DMS 273 (cell line): ENCODE results near the gene ATP2C1.

Experiments
- DNase-seq: peaks from one replicate; lab custom pipeline; 2025; ENCODE audit not compliant: unreplicated experiment; lab: John Stamatoyannopoulos, UW

Gene ATP2C1

DNA sequence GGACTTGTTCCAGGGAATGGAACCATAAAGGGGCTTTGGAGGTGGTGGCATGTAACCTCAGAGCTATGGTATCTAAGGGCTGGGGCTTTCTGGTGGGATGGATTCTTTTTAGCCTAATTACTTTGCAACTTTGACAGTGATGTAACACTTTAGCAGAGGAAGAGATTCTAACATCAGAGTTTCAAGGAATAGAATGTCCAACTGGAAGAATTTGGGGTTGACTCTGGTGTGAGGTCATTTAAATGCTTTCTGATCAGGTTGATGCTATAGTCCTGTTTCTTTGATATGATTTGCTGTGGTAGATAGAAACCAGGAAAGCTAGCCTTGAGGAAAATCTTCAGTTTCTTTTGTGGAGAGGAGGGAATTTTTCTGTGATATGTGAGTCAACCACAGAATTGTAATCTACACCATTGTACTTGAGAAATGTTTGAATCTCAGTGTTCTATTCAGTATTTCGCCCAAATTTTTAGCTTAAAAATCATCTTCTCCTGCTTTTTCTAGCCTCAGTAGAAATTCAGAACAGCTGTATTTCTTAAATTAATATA, 40.0 kb downstream of the ATP2C1 start:
- no peak for DNase-seq

DNA sequence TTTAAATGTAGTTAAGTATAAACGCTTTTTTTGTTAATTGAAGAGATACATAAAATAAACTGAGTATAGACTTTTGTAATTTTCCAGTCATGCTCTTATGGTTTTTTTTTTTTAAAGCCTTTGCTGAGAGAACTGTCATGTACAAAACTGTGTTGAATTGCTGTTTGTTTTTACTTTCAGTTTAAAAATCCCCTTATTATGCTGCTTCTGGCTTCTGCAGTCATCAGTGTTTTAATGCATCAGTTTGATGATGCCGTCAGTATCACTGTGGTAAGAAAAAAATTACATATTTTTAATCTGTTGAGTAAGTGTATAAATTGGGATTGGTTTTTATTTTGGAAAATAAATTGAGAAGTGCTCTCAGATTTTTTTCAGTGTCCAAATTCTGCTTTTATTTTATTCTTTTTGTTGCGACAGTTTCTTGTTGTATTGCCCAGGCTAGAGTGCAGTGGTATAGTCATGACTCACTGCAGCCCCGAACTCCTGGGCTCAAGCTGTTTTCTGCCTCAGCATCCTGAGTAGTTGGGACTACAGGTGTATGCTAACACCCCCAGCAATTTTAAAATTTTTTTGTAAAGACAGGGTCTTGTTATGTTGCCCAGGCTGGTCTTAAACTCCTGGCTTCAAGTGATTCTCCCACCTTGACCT, 40.7 kb downstream of the ATP2C1 start:
- no peak for DNase-seq

DNA sequence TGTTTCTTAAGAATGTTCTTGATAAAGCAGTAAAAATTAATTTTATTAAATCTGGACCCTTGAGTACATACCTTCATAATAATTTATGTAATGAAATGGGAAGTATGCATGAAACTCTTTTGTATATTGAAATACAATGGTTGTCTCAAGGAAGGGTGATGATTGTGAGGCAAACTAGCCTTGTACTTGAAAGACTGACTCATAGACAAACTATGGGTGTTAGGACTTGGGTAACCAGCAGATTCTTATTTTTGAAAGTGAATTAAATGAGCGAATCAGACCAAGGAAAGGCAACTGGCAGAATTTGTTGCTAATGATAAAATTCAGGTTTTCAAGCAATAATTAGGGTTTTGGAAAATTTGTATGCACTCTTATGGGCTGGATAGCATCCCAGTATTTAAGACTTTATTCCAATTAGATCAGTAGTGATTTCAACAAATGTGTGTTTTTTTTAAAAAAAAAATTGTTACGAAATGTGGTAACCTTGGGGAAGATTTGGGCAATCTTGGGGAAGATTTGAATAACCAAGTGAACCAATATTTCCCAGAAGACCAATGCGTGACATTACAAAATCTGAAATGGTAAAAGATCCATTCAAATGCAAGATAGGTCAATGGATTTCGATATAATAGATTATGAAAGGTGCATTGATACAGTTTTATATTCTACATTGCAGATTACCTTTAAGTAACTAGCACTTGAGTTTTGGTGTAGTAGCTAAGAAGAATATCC, 42.0 kb downstream of the ATP2C1 start:
- no peak for DNase-seq

DNA sequence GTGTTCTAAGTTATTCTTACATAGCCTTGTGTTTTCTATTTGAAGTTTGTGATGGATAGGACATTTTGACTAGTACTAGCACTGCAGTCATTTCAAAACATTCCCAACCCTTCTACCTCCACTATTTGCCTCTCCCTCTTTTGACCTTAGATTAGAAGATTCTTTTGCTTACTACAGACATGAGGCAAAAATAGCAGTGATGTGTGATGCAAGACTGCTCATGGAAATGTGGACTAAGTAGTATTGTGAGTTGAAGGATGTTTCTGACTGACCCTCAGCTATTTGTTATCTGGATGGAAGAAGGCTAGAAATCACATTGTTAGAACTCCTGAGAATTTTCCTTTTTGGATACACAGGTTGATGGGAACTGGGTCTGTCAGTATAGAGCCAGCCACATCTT, 45.9 kb downstream of the ATP2C1 start:
- no peak for DNase-seq

DNA sequence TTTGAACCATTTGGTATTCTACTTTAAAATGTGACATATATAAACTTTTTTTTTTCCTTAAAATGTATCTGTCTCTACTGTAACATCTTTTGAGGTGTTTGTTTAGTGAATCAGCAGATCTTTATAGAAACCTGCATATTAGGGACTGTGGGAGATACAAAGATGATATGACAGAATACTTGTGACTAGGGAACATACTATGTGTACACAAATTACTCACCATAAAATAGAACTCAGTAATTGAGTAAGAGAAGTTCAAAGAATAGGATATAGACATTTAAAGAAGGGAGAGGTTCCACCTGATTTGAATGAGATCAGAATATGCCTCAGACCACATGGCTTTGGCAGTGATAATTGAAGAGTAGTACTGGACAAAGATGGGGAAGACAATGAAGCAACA, 47.9 kb downstream of the ATP2C1 start:
- no peak for DNase-seq

DNA sequence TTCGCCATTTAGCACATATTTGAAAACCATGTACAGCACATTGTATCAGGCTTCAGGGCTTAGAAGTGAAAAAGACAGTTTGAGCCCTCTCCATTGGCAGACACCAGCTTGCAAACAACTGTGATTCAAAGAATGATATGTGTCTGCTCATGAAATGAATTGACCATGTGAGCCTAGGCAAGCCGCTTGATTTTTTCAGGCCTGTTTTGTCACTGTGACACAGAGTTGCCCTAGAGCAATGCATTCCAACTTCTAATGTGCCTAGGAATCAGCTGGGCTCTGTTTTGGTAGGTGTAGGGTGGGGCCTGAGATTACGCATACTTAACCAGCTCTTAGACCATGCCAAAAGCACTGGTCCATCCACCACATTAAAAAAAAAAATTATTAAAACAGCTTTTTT, 53.0 kb downstream of the ATP2C1 start:
- DNase-seq = no peak

DNA sequence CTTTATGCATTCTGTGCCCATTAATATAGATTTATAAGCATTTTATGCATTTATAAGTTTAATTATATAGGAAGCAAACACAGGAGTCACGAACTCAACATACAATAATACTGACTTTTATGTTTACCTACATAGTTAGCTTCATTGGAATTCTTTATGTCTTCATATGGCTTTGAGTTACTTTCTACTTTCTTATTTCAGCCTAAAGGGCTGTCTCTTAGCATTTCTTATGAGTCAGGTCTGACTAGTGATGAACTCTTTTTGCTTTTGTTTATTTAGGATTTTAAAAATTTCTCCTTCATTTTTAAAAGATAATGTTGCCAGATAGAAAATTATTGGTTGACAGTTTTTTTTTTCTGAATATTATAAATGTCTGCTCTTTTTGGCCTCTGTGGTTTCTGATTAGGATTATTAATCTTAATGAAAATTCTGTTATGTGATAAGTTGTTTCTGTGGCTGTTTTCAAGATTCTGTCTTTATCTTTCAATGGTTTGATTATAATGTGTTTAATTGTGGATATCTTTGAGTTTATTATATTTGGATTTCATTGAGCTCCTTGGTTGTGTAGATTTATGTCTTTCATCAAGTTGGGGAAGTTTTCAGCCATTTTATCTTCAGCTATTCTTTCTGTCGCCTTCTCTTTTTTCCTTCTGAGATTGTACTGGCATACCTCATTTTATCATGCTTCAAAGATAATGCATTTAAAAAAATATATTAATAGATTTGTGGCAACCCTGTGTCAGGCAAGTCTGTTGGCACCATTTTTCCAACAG, 54.3 kb downstream of the ATP2C1 start:
- no peak for DNase-seq

DNA sequence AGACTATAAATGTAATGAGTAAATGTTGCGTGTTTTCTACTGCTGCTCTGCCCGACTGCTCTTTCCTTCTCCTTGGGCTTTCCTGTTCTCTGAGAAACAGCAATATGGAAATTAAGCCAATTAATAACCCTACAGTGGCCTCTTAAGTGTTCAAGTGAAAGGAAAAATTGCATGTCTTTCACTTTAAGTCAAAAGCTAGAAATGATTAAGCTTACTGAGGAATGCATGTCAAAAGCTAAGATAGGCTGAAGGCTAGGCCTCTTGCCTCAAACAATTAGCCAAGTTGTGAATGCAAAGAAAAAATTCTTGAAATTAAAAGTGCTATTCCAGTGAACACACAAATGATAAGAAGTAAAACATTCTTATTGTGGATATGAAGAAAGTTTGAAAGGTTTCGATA, 55.0 kb downstream of the ATP2C1 start:
- DNase-seq = no peak

DNA sequence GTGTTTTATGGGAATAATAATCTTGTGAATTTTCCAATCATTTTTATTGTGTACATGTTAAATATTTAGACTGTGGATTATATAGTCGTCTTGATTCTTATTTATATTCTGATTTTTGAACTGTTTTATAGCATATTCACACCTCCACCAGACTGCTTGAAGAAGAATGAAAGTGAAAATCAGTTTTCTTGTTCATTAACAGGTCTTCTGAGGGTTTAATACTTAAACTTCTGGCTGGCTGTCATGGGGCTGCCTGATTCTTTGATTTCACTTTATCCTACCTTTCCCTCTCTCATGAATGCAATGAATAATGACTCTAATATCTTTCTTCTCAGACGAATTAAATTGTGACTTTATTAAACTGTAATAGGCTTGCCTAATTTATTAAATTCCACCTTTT, 56.2 kb downstream of the ATP2C1 start:
- no peak for DNase-seq

DNA sequence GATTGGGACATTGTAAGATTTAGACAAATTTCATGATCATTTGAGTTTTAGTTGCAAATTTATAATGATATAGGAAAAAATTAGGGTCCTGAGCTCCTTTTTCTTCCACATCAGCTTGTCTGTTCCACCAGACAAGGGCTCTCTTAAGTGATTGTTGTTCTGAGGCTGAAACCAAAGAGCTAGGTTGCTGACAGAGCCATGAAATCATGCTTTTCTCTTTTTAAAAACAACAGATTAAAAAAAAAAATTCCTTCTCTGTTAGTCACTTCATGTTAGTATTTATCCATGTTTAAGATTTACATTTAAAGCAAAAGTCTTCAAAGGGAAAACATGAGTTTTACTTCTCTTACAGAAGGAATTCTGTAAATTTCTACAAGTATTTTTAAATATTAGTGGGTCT, 56.8 kb downstream of the ATP2C1 start:
- DNase-seq = no peak

DNA sequence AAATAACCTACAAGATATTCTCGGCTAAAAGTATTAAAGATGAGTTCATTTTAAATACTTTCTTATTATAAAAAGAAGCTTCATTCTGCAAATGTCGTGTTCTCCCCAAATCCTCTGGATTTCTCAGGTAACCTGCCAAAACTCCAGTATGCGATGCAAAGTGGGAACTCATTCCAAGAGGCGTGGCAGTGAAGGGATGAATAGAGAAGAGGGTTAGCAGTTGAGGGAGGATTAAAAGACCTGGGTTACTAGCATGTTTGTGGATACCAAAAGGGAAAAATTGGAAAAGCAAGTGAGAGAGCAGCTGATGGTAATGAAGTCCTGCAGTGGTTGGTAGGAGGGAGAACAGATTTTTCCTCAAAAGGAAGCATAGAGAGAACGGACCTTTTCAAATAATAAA, 61.6 kb downstream of the ATP2C1 start:
- DNase-seq = no peak

DNA sequence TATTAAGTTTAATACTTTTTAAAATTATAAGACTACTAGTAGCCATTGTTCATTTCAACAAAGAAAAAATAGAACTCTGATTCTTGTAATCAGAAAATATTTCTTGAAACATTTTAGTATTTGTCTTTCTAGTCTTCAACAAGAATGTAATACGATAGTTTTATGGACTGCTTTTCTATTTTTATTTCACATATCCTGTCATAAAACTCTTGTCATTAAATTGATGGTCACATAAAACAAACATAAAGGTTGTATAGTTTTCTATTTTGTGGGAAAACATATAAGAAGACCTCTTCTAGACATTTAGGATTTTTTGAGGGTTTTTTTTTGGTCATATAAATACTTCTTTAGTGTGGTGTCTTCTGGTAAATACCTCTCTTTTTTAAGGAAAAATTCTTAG, 62.4 kb downstream of the ATP2C1 start:
- DNase-seq = no peak

DNA sequence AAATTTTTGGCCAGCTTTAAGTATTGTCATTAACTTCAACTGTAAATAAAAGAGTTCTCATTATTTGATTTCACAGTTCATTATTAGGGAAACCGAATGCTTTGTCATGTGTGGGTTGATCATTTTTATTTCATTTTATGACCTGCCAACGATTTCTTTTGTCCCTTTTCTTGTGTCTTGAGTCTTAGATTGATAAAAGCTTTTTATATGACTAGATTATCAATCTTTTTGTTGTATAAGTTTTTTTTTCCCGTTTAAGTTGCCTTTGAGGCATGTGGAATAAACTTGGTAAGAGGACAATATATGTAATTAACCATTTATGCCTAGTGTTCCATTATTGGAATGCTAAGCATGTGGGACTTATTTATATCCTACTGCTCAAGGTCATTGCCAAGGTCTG, 62.8 kb downstream of the ATP2C1 start:
- no peak for DNase-seq

DNA sequence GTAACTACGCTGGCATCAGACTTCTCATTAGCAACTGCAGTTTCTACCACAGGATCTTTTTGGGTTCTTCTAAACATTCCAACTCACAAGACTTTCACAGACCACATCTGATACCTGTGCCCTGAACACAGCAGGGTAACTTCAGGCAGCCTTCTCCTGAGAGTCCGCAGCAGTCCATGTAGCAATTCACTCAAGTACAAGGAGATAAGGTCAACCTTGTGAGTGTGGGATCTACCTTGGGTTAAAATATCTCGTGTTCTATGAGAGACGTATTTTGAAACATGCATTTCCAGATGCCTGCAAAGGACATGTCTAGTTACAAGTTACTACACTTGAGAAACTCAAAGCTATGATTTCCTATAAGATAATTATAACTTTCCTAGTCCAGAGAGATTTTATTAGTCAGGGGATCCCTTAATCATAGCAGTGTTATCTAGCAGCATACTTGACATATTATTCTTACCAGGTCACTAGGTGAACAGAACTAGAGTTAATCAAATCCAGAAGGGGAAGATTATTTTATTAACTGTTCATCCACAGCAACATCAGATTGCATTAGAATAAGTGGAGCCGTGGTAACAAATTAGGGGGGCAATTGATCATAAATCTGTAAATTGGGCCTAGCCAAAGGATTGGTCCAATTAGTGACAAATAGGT, 66.4 kb downstream of the ATP2C1 start:
- DNase-seq = no peak

DNA sequence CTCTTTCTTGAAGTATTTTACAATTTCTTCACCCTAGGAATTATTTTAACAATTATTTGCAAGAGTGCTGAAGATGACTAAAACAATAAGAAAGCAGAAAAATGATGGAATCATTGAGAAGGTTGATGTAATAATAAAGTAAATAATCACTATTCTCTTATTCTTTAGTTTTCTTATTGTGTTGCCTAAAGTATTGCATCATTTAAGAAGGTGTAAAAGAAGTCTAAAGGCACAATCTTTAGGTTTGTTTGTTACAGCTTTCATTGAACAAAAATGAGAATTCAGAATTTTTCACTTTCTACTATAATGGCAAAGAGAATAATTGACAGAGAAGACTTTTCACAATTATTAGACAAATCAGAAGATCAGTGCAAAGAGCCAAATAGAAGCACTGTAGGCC, 67.6 kb downstream of the ATP2C1 start:
- no peak for DNase-seq

DNA sequence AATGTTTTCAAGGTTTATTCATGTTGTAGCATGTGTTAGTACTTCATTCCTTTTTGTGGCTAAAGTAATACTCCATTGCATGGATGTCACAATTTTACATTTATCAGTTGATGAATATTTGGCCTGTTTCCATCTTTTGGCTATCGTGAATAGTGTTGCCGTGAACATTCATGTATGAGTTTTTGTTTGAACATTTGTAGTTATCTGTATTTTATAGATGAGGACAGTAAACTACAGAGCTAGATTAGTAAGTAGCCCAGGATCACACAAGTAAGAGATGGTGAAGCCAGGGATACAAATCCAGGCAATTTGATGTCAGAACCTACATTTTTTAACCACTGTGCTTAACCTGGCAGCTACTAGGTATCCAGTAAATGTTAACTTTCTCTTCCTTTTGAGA, 69.6 kb downstream of the ATP2C1 start:
- no peak for DNase-seq

DNA sequence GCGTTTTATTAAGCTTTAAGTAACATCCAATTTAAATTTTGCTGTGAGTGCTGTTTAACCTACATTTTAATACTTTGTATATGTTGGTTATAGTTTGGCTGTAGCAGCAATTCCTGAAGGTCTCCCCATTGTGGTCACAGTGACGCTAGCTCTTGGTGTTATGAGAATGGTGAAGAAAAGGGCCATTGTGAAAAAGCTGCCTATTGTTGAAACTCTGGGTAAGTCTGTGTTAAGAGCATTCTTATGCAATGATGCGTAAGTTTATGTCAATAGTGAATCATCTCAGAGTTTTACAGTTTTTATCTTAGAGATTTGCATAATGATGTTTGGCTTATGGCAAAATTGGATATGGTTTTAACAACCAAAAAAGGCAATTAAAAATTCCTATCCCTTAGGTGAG, 70.0 kb downstream of the ATP2C1 start:
- no peak for DNase-seq

DNA sequence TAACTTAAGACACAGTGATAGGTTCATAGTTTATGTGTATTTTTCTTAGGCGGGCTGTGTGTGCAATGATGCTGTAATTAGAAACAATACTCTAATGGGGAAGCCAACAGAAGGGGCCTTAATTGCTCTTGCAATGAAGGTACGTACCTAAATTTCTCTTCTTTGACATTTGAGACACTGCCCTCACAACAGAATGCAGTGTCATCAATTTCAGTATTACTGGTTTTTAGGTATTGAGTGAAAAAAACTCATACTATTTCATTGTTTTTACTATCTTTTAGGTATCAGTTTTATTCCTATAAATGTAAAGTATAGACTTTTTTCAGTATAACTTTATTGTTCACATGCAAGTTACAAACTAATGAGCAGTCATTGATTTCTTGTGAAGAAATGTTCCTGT, 73.4 kb downstream of the ATP2C1 start:
- DNase-seq = no peak

DNA sequence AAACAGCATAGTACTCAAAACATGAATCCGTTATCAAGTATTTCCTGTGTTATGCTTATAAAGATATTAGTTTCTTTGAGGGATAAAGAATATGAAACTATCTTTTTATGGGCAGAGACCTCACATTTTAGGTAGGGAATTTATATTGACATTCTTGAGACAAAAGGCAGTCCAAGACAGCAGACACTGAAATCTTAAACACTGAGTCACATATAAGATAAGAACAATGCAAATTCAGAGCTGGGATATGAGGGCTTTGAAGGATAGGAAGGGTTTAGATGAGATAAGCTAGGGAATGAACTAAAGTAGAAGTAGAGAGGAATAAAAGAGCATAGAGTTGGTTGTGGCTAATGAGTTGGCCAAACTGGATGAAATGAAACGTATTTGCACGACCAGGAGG, 74.3 kb downstream of the ATP2C1 start:
- no peak for DNase-seq

DNA sequence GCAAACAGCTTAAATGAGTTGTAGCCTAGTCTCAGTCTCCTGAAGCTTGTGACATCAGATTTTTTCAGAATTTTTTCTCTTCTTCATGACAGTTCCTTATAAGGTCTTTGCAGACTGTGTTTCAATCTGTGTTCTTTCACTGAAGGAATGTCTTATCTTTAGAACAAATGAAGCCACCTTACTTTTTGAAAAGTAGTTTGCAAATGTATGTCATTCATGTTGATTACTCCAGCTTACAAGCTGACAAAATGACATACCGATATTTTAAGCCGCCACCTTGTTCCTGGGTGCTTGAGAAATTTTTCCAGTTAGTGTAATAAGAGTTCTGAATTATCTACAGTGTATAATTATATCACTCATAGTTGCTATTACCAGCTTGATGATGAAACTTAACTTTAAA, 75.7 kb downstream of the ATP2C1 start:
- no peak for DNase-seq

DNA sequence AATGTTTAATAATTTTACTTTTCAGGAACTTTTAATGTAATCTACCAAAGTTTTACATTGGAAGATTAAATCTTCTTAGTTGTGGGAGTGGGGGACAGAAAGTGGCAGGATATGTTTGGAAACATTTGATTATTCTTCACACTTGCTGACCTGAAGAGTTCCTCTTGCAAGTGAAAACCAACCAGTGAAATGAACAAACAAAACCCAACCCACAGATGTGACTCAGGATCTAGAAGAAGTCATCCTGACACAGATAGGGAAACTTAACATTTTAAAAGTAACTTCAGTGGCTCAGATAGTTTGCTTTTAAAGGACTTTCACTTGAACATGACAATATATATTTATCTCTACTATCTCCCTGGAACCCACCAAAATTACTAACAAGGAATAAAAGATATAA, 77.3 kb downstream of the ATP2C1 start:
- no peak for DNase-seq
